Skeletal muscle tissue (tissue), 4 donors: ENCODE measurements around the gene HRH4. TPM values are rescaled to one million over a fixed set of nuclear protein-coding genes. Genes with fewer than 3 reads are reported as not detected.

Source experiments
- H3K27ac ChIP-seq: one replicate; pipeline ENCODE4 v1.7.0; 2013; ENCODE audit warnings: mild to moderate bottlenecking, low read depth, low read length, inconsistent platforms
- H3K27me3 ChIP-seq, 3 donors: one replicate each; pipeline ENCODE4 v1.7.0; 2013; ENCODE audit warnings: low read length in 3 of 3; ENCODE audit not compliant: control insufficient read depth in 3 of 3, insufficient read depth in 3 of 3
- H3K36me3 ChIP-seq, 3 donors: one replicate each; pipeline ENCODE4 v1.7.0; 2013; ENCODE audit warnings: low read length in 3 of 3; ENCODE audit not compliant: control insufficient read depth in 3 of 3, insufficient read depth in 3 of 3
- H3K4me1 ChIP-seq, 3 donors: one replicate each; pipeline ENCODE4 v1.7.0; 2013; ENCODE audit warnings: low read length in 3 of 3, mild to moderate bottlenecking in 3 of 3; ENCODE audit not compliant: control insufficient read depth in 3 of 3, insufficient read depth in 3 of 3
- H3K4me3 ChIP-seq, 3 donors: one replicate each; pipeline ENCODE4 v1.7.0; 2013; ENCODE audit warnings: low read length in 3 of 3
- H3K9ac ChIP-seq, 3 donors: one replicate each; pipeline ENCODE4 v1.7.0; 2013; ENCODE audit warnings: low read length in 3 of 3, mild to moderate bottlenecking in 3 of 3, moderate library complexity in 2 of 3, low read depth in 1 of 3
- H3K9me3 ChIP-seq, 3 donors: one replicate each; pipeline ENCODE4 v1.7.0; 2013; ENCODE audit warnings: low read length in 3 of 3; ENCODE audit not compliant: control insufficient read depth in 3 of 3
- total RNA-seq: library from RNA; depleted of rRNA; stranded (reverse); fragments of >200 nt; gene quantifications from one replicate; pipeline ENCODE4 v1.2.3, GENCODE V29; 2014
- donor health status: Osteomylitis.

The HRH4 gene, protein sequence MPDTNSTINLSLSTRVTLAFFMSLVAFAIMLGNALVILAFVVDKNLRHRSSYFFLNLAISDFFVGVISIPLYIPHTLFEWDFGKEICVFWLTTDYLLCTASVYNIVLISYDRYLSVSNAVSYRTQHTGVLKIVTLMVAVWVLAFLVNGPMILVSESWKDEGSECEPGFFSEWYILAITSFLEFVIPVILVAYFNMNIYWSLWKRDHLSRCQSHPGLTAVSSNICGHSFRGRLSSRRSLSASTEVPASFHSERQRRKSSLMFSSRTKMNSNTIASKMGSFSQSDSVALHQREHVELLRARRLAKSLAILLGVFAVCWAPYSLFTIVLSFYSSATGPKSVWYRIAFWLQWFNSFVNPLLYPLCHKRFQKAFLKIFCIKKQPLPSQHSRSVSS
- total RNA-seq, result not detected

DNA sequence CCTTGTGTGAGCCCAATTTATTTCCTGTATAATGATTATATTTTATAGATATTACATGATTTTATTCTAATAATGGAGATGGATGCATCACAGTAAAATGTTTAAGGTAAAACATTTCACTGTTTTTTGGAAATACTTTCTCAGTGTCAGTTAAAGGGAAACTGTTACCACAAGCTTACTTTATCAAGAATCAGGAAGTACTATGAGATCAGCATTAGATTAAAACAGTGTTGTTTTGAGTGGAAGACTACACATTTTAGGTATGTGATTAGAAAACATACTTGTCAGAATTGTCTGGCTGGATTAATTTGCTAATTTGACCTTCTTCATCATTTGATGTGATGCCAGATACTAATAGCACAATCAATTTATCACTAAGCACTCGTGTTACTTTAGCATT lies at the start of gene HRH4:
TSS of gene HRH4 (plus strand) at position 250 of the 400 bp plus-strand sequence. CDS start at position 342, 92 bp downstream.
- Histone ChIP-seq H3K36me3 (no peaks in the 10 kb centered on the region), H3K27ac (no peak within 1 kb of the TSS), H3K27me3 (no peaks in the 10 kb centered on the region), H3K9me3 (no peaks in the 10 kb centered on the region), H3K9ac (no peak within 1 kb of the TSS), H3K4me3 (no peak within 1 kb of the TSS), H3K4me1 (no peaks in the 10 kb centered on the region)

DNA sequence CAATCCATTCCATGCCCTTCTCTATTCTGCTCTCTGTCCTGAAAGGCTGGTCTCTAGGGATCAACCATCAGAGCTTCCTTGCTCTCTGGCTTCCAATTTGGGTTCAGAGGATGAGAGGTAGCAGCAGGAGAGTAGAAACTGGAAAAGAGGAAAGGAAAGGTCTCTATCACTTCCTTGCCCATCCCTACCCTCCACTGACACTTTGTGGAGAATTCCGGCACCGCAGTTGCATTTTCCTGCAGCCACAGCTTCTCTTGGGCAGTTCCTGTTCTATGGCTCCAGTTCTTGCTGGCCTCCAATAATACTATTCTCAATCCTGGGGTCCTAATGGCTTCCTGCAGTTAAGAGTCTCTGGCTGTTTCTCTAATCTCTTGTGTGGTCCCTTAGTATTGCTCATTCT lies 47.3 kb upstream of the HRH4 start:
- Histone ChIP-seq H3K9me3 (no peaks in the 10 kb centered on the region), H3K27me3 (peaks cover 9 to 19% (median 15%) of the 10 kb centered on the region in 3 donors), H3K9ac (no peak overlapping the region), H3K4me3 (no peak overlapping the region), H3K27ac (no peak overlapping the region), H3K4me1 (no peaks in the 10 kb centered on the region), H3K36me3 (no peaks in the 10 kb centered on the region)

DNA sequence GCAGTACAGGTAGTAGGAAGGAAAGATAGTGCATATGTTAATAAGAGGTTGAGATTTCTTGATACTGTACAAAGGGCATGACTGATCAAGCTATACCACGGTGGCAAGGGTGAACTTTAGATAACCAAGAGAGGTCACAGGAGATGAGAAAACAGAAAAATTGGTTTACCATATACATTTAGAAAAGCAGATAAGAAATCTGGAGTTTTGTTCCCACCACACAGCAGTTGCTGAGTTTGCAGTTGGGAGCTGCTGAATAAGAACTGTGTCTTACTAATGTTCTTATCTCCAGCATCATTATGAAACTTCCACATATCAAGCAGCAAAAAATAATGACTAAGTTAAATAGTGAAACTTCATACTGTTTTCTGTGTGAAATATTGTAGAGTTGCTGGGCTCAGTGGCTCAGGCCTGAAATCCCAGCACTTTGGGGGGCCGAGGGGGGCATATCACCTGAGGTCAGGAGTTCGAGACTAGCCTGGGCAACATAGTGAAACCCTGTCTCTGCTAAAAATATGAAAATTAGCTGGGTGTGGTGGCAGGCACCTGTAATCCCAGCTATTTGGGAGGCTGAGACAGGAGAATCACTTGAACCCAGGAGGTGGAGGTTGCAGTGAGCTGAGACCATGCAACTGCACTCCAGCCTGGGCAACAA lies 46.0 kb upstream of the HRH4 start:
- Histone ChIP-seq H3K4me3 (no peak overlapping the region), H3K4me1 (no peaks in the 10 kb centered on the region), H3K27ac (no peak overlapping the region), H3K27me3 (peaks cover 15 to 25% (median 18%) of the 10 kb centered on the region in 3 donors), H3K9me3 (no peaks in the 10 kb centered on the region), H3K9ac (no peak overlapping the region), H3K36me3 (no peaks in the 10 kb centered on the region)

DNA sequence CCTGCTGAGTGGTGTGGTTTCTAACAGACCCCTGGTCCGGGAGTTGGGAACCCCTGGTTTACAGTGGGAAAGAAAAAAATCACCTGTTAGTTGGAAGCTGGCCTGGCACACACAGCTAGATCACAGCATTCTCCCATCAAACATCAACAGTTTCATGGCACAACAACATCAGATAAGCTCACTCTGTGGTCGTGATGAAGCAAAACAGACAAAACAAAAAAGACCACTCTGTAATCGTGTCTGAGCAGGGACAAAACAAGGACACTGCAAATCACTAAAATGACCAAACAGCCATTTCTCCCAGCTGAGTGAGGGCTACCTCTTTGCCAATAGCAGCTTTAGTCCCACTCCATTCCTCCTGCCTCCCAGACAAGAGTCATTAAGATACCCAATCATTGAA lies 43.0 kb upstream of the HRH4 start:
- Histone ChIP-seq H3K27ac (no peak overlapping the region), H3K27me3 (peaks cover 19 to 29% (median 23%) of the 10 kb centered on the region in 3 donors), H3K36me3 (no peaks in the 10 kb centered on the region), H3K4me3 (no peak overlapping the region), H3K9me3 (no peaks in the 10 kb centered on the region), H3K9ac (no peak overlapping the region), H3K4me1 (no peaks in the 10 kb centered on the region)

DNA sequence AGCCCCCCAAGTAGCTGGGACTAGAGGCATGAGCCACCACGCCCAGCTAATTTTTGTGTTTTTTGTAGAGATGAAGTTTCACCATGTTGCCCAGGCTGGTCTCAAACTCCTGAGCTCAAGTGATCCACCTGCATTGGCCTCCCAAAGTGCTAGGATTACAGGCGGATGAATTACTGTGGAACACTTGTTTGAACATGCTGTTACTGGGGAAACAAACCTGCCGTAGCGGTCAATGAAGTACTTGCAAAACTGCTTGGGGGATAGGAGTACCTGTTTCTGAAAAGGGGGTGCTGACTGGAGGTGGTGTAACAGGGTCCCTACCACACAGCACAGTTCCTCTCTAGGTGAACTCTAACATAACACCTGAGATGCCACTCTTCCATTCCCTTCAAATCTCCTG lies 39.9 kb upstream of the HRH4 start:
- no peak overlapping the region for H3K27ac ChIP-seq
- H3K4me1 ChIP-seq, result no peaks in the 10 kb centered on the region
- no peak overlapping the region for H3K4me3 ChIP-seq
- no peaks in the 10 kb centered on the region for H3K9me3 ChIP-seq
- H3K9ac ChIP-seq, result no peak overlapping the region
- no peaks in the 10 kb centered on the region for H3K36me3 ChIP-seq
- H3K27me3 ChIP-seq, result peaks cover 23 to 35% (median 29%) of the 10 kb centered on the region in 3 donors

DNA sequence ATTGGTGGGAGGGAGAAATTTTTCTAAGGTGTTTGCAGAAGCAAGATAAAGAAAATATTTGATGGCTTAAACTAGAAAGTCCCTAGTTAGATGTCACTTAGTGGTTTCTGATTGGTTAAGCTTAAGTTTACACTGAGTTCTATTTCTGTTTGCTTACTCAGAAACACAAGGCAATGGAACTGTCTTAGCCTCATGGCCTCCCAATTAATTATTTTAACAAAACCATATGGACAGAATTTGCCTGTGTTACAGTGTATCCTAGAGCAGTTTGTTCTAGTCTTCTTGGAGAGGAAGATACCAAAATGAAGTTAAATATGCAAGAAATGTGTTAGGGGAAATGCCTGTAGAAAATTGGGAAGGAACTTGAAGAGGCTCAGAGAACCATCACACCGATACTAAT lies 38.6 kb upstream of the HRH4 start:
- Histone ChIP-seq H3K9me3 (no peaks in the 10 kb centered on the region), H3K4me3 (no peak overlapping the region), H3K27ac (no peak overlapping the region), H3K4me1 (no peaks in the 10 kb centered on the region), H3K9ac (no peak overlapping the region), H3K27me3 (peaks cover 24 to 31% (median 26%) of the 10 kb centered on the region in 3 donors), H3K36me3 (no peaks in the 10 kb centered on the region)

DNA sequence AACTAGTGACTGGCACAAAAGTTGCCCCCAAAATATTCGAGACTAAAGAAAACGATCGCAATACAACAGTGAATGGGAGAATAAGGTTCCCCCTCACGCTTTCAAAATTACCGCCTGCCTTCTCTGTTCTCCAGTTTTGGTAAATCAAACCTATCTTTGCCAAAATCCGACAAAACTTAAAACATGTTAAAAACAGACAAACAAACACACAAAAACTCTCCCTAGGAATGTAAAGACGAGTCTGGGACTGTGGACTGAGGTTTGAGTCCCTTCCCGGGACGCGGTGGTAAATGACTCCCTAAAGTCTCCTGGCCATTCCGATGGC lies 34.4 kb upstream of the HRH4 start:
- Histone ChIP-seq H3K36me3 (peaks cover 0 to under 1% (median 0%) of the 10 kb centered on the region in 3 donors), H3K27me3 (peaks cover 2 to 19% (median 10%) of the 10 kb centered on the region in 3 donors), H3K9me3 (no peaks in the 10 kb centered on the region), H3K27ac (peak overlapping the region; percentile 45), H3K4me1 (peaks cover 0 to 6% (median 0%) of the 10 kb centered on the region in 3 donors), H3K9ac (peak overlapping the region; percentile 52 to 86 (median 77)), H3K4me3 (peak overlapping the region; percentile 79 to 89 (median 82))

DNA sequence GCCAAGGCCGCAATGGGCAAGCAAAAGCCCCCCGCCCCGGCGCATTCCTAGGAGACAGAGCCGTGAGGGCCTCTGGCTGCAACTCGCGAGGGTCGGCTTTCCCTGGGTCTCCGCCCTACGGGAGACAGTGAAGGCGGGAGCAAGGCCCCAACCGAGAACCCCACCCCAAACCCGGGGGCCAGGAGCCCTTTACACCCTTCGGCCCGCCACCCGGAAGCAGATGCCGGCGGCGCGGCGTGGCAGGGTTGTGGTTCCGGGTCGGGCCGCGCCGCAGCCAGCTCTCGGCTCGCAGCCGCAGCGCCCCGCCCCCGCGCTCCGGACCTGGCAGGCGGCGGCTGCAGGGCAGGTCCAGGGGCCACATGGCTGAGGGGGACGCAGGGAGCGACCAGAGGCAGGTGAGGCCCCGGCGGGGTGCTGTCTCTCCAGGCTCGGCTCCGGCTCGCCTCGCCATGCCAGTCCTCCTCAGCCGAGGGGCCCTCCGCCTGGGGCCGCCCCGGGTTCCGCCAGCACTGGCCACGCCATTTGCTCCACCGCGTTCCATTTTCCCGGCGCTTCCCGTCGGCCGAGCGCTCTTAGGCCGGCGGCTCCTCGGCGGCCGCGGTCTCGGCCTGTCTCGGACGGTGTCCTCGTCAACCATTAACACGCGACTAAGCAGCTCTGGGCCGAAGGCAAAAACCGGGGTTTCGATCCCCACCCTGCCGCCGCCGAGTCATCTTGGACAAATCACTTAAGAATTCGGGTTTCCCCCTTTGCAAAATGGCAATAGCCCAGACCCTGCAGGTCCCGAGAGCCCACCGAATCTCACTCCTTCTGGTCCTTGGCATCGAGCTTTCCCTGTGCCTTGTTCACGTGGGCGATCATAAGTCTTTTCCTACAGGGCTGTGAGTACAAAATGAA lies 33.8 kb upstream of the HRH4 start, which contains the start of gene IMPACT:
TSS of gene IMPACT (plus strand) at position 273 of the 897 bp plus-strand sequence. CDS start at position 360, 87 bp downstream.
- H3K4me3 ChIP-seq, result peak within 1 kb of the TSS; percentile 79 to 89 (median 82)
- H3K4me1 ChIP-seq, result peaks cover 0 to 6% (median 0%) of the 10 kb centered on the region in 3 donors
- H3K27me3 ChIP-seq, result peaks cover 2 to 19% (median 10%) of the 10 kb centered on the region in 3 donors
- peak within 1 kb of the TSS; percentile 77 to 86 (median 79) for H3K9ac ChIP-seq
- no peaks in the 10 kb centered on the region for H3K9me3 ChIP-seq
- peak within 1 kb of the TSS; percentile 45 for H3K27ac ChIP-seq
- peaks cover 0 to 3% (median 0%) of the 10 kb centered on the region in 3 donors for H3K36me3 ChIP-seq

DNA sequence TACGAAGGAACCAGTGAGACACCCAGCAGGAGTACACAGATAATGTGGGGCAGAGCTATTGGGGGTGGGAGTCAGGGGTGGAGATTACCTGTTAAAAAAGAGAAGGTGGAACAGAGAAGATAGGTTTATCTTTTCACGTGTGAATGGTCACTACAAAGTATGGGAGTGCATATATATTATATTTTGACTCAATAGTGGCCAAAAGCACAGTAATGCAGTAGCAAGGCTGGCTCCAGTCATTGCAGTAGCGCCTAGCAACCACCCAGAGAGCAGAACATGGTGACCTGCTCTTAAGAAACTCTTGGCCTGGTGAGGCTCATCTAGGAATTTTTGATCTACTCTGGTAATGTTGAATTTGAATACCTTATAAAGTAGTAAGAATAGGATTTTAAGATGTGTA lies 33.0 kb upstream of the HRH4 start:
- Histone ChIP-seq H3K27me3 (peaks cover 2 to 14% (median 10%) of the 10 kb centered on the region in 3 donors), H3K9ac (no peak overlapping the region), H3K27ac (no peak overlapping the region), H3K4me3 (peak overlapping the region; percentile 79 to 89 (median 82)), H3K4me1 (peaks cover 0 to 6% (median 0%) of the 10 kb centered on the region in 3 donors), H3K36me3 (peaks cover 0 to 3% (median under 1%) of the 10 kb centered on the region in 3 donors), H3K9me3 (no peaks in the 10 kb centered on the region)
